T-helper 2 cell treated with Interferon-gamma antibody and Interleukin-4, amounts not matched to agents 5 μg/mL and 100 μg/mL, for 36 hours (primary cell): ENCODE measurements around the gene MYL5.

Source experiments
- DNase-seq: peaks from one replicate; pipeline ENCODE4 v3.0.0; 2021; ENCODE audit warnings: low spot score
- H3K27ac Mint-ChIP-seq: one replicate; pipeline ENCODE4 v1.8.0; 2021; ENCODE audit warnings: mild to moderate bottlenecking, mixed read lengths
- H3K27me3 Mint-ChIP-seq: one replicate; pipeline ENCODE4 v1.8.0; 2021; ENCODE audit warnings: low read depth, mixed read lengths
- H3K36me3 Mint-ChIP-seq: one replicate; pipeline ENCODE4 v1.8.0; 2021; ENCODE audit warnings: low read depth, mixed read lengths
- H3K4me1 Mint-ChIP-seq: one replicate; pipeline ENCODE4 v1.8.0; 2021; ENCODE audit warnings: low read depth, mixed read lengths
- H3K4me3 Mint-ChIP-seq: one replicate; pipeline ENCODE4 v1.8.0; 2022; ENCODE audit warnings: mild to moderate bottlenecking, moderate library complexity, mixed read lengths
- H3K9me3 Mint-ChIP-seq: one replicate; pipeline ENCODE4 v1.8.0; 2021; ENCODE audit warnings: mixed read lengths

MYL5 gene

DNA sequence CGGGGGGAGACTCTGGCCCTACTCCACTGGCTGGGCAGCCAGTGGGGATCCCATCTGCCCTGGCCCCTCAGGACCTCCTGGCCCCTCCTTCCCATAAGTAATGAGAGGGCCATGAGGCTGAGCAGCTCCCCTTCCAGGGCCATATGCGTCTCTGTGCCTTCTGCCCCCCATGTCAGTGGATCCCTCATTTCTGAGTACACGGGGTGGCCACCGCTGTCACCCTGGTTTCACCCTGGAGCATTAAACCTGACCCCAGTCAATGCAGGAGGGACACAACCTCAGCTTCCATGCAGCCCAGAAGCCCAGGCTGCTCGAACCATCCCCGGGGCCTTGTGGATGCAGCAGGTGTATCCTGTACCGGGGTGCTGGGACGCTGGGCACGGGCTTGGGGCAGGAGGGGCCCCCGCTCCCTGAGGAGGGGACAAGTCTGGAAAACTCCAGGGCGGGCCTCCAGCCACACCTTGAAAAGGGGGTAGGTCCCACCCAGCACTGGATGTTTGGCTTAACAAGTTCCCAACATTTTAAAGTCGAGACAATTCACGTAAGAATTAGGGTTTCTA is 24.5 kb upstream of the MYL5 start:
- H3K4me3 Mint-ChIP-seq = no peak overlapping the region
- H3K27me3 Mint-ChIP-seq = no peaks in the 10 kb centered on the region
- no peaks in the 10 kb centered on the region for H3K36me3 Mint-ChIP-seq
- H3K4me1 Mint-ChIP-seq = no peaks in the 10 kb centered on the region
- DNase-seq = no peak
- no peak overlapping the region for H3K27ac Mint-ChIP-seq
- H3K9me3 Mint-ChIP-seq = peaks cover 6% of the 10 kb centered on the region

DNA sequence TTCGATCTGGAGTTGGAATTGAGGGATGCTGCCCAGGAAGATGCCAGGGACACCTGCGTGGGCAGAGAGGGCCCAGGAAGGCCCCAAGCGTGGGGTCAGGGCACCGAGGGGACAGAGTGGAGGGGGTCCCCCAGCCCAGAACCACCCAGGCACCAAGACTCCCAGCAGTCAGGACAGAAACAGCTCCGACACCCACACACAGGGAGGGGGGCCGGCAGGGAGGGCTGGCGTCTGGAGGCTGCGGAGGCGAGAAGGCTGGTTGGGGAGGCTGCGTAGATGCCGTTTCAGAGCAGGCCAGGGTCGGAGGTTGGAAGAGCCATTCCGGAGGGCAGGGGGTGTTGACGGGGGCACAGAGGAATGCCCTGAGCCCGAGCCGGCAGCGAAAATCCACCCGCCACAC is 23.9 kb upstream of the MYL5 start:
- no peak overlapping the region for H3K27ac Mint-ChIP-seq
- H3K4me1 Mint-ChIP-seq = no peaks in the 10 kb centered on the region
- H3K36me3 Mint-ChIP-seq = no peaks in the 10 kb centered on the region
- peaks cover 3% of the 10 kb centered on the region for H3K9me3 Mint-ChIP-seq
- H3K4me3 Mint-ChIP-seq = no peak overlapping the region
- DNase-seq = no peak
- H3K27me3 Mint-ChIP-seq = no peaks in the 10 kb centered on the region

DNA sequence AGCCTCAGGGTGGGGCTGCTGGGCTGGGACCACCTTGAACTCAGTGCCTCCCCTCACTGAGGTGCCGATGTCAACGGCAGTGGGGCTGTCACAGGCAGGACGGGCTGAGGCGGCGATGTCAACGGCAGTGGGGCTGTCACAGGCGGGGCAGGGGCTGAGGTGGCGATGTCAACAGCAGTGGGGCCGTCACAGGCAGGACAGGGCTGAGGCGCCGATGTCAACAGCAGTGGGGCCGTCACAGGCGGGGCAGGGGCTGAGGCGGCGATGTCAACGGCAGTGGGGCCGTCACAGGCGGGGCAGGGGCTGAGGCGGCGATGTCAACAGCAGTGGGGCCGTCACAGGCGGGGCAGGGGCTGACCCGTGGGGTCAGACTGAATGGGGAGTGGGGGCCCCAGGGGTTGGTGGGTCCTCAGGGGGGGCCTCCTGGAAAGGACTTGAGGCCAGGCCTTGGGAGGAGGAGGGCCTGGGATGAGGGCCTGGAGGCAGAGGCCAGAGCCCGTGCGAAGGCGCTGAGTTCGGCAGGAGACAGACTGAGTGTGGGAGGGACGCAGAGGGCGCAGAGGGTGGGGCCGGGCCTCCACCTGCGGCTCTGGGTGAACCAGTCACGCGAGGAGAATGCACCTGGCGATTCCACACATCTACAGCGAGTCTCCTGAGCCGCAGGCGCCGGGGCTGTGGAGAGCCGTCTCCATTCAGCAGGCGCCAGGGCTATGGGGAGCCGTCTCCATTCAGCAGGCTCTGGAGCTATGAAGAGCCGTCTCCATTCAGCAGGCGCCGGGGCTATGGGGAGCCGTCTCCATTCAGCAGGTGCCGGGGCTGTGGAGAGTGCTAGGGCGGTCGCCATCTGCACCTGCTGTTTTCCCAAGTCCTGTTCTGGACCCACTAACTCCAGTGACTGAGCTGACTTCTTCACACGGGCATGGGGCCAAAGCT is 23.1 kb upstream of the MYL5 start:
- DNase-seq = no peak
- no peaks in the 10 kb centered on the region for H3K9me3 Mint-ChIP-seq
- no peaks in the 10 kb centered on the region for H3K4me1 Mint-ChIP-seq
- H3K4me3 Mint-ChIP-seq = no peak overlapping the region
- no peaks in the 10 kb centered on the region for H3K36me3 Mint-ChIP-seq
- H3K27ac Mint-ChIP-seq = no peak overlapping the region
- H3K27me3 Mint-ChIP-seq = no peaks in the 10 kb centered on the region

DNA sequence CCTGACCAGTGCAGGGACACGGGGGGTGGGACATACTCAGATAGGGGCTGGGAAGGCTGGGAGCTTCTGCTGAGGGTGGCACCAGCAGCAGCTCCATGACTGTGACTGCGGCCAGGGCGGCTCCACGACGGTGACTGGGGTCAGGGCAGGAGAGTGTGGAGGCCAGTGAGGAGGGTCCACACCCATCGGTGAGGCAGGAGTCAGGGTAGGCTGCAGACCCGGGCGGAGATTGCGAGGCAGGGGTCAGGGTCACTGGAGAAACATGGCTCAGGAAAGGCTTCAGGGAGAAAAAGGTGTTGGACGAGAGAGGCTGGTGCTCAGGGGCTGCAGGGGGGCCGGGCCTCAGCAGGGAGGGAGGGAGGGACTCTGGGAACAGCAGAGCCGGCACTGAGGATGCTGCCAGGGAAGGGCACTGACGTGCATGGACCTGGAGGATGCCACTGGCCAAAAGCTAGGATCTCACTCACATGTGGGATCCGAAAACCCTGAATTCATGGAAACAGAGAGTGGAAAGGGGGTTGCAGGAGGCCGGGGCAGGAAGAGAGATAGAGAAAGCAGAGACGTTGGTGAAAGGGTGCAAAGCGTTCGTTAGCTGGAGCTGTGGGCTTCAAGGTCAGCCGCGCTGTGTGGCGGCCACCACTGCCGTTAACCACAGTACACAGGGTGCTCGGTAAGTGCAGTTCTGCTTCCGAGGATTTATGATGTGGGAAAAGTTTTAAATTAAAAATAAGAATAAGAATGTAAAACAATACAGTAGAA is 22.3 kb upstream of the MYL5 start:
- Mint-ChIP-seq H3K36me3 (no peaks in the 10 kb centered on the region), H3K4me3 (no peak overlapping the region), H3K27ac (no peak overlapping the region), H3K4me1 (no peaks in the 10 kb centered on the region), H3K9me3 (no peaks in the 10 kb centered on the region), H3K27me3 (no peaks in the 10 kb centered on the region)
- no peak for DNase-seq

DNA sequence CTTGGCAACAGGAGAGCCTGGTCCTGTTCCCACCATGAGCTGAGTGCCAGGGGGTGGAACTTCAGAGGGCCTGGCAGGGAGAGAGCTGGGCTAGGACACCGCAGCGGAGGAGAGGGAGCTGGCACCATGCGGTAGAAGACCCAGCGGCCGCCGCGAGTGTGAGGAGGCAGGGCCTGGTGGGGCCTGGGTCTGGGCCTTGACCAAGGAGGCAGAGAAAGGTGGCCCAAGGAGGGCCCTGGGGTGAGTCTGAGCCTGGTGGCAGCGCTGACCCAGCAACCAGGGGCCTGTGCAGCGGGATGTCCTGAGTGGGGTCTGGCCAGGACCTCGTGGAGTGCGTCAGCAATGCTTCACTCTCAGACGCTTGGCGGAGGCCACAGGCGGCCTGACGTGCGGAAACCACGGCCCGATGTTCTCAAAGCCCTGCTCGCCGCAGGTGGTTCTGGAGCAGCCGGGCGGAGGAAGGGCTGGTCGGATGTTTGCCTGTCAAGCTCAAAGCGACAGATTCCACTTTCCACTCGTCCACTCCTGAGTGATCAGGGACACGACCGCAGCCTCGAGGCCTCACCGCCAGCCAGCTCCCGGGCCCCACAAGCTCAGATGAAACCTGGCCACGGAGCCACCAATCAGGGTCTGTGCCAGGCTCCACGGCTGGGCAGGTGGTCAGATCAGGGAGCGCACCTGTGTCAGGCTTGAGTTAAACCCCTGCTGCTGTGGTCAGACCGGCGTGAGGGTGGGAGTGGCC is 21.1 kb upstream of the MYL5 start:
- no peaks in the 10 kb centered on the region for H3K27me3 Mint-ChIP-seq
- no peaks in the 10 kb centered on the region for H3K4me1 Mint-ChIP-seq
- no peaks in the 10 kb centered on the region for H3K9me3 Mint-ChIP-seq
- no peak for DNase-seq
- H3K4me3 Mint-ChIP-seq = no peak overlapping the region
- H3K36me3 Mint-ChIP-seq = no peaks in the 10 kb centered on the region
- no peak overlapping the region for H3K27ac Mint-ChIP-seq

DNA sequence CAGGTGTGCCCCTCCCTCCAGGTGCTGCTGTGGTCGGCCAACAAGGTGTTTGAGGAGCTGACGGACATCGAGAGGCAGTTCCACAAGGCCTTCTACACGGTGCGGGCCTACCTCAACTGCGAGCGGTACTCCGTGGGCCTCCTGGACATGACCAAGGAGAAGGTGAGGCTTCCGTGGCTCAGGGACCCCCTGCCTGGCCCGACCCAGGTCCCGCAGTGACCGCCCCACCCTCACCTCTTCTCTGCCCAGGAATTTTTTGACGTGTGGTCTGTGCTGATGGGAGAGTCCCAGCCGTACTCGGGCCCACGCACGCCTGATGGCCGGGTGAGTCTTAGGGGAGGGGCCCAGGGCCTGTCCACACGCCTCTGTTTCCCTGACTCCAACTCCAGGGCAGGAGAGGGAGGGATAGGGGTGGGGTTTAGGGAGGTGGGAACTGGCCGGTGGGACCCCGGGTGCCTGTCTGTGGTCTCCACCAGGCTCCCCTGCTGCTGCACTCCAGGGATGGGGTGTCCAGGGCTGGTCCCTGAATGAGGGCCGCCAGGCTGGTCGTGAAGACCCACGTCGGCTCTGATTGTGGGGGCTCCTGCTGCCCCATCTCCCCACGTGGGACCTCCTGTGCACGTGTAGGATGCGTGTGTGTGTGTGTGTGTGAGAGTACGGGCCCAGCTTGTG is 20.4 kb upstream of the MYL5 start:
- Mint-ChIP-seq H3K4me1 (no peaks in the 10 kb centered on the region), H3K27ac (no peak overlapping the region), H3K36me3 (no peaks in the 10 kb centered on the region), H3K27me3 (no peaks in the 10 kb centered on the region), H3K4me3 (no peak overlapping the region), H3K9me3 (no peaks in the 10 kb centered on the region)
- DNase-seq = no peak

DNA sequence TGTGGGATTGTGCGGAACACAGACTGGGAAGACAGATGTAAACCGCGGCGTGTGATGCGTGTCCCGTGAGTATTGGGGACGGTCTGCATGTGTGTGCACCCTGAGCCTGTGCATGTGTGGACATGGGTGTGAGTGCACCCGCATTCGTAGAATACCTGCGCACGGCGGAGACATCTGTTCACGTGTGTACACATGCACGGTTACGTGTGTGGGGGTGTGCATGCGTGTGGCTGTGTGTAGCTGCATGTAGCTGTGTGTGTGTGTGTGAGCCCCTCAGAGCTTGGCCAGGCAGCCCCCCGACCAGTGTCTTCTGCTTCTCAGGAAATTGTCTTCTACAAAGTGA is 19.9 kb upstream of the MYL5 start:
- DNase-seq = no peak
- Mint-ChIP-seq H3K4me1 (no peaks in the 10 kb centered on the region), H3K9me3 (no peaks in the 10 kb centered on the region)

DNA sequence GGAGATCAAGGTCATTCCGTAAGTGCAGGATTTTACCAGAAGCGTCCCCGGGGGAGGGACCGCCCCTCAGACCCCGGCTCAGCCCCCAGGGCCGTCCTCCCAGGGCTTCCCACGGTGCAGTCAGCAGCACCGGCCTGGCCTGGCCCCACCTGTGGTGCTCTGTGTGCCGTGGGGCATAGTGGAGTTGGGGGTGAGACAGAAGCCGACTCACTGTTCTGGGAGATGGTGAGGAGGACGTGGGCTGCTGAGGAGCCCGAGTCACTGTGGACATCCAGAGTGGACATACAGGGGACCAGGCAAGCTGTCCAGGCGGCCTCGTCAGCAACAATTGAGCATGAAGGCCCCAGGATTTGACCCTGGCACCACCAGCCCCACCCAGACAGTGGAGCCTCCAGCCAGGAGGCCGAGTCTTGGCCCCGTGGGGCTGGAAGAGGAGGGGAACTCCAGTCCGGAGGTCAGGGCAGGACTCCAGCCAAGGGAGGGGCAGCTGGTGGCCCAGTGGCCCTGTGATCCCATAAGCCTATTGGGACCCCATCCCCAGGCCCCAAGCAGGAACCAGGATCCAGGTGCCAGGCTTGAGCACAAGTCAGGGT is 19.4 kb upstream of the MYL5 start:
- no peak overlapping the region for H3K27ac Mint-ChIP-seq
- no peak overlapping the region for H3K4me3 Mint-ChIP-seq
- no peaks in the 10 kb centered on the region for H3K4me1 Mint-ChIP-seq
- peaks cover 3% of the 10 kb centered on the region for H3K9me3 Mint-ChIP-seq
- no peak for DNase-seq
- no peaks in the 10 kb centered on the region for H3K36me3 Mint-ChIP-seq
- H3K27me3 Mint-ChIP-seq = no peaks in the 10 kb centered on the region

More for the DNA sequence above, 19.9 kb upstream of the MYL5 start:
- no peaks in the 10 kb centered on the region for H3K36me3 Mint-ChIP-seq
- H3K4me3 Mint-ChIP-seq = no peak overlapping the region
- H3K27me3 Mint-ChIP-seq = no peaks in the 10 kb centered on the region
- no peak overlapping the region for H3K27ac Mint-ChIP-seq

DNA sequence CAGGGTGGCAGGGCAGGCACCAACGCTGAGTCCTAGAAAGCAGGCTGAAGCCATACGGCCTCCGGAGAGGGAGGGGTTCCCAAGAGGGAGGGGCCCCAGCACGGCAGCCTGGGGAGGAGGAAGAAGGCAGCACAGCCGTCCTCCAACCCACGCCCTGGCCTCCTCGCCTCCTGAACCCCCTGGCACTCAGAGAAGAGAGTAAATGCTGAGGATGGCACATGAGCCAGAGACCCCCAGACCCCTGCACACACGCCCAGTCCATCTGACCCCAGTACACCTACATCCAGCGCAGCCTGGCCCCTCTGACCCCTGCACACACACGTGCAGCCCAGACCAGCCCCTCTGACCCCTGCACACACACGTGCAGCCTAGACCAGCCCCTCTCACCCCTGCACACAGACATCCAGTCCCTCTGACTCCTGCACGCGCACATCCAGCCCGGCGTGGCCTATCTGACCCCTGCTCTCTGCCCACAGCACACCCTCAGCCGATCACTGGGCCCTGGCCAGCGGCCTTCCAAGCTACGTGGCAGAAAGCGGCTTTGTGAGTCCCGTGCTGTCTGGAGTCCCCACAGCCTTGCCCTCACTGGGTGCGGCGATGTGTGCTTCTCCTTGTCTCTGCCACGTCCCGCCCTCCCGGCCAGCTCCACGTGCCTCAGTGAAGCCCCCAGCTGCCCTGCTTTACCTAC is 18.7 kb upstream of the MYL5 start:
- no peak overlapping the region for H3K4me3 Mint-ChIP-seq
- H3K9me3 Mint-ChIP-seq = peaks cover 5% of the 10 kb centered on the region
- no peaks in the 10 kb centered on the region for H3K36me3 Mint-ChIP-seq
- no peaks in the 10 kb centered on the region for H3K4me1 Mint-ChIP-seq
- no peak overlapping the region for H3K27ac Mint-ChIP-seq
- DNase-seq = no peak
- no peaks in the 10 kb centered on the region for H3K27me3 Mint-ChIP-seq

DNA sequence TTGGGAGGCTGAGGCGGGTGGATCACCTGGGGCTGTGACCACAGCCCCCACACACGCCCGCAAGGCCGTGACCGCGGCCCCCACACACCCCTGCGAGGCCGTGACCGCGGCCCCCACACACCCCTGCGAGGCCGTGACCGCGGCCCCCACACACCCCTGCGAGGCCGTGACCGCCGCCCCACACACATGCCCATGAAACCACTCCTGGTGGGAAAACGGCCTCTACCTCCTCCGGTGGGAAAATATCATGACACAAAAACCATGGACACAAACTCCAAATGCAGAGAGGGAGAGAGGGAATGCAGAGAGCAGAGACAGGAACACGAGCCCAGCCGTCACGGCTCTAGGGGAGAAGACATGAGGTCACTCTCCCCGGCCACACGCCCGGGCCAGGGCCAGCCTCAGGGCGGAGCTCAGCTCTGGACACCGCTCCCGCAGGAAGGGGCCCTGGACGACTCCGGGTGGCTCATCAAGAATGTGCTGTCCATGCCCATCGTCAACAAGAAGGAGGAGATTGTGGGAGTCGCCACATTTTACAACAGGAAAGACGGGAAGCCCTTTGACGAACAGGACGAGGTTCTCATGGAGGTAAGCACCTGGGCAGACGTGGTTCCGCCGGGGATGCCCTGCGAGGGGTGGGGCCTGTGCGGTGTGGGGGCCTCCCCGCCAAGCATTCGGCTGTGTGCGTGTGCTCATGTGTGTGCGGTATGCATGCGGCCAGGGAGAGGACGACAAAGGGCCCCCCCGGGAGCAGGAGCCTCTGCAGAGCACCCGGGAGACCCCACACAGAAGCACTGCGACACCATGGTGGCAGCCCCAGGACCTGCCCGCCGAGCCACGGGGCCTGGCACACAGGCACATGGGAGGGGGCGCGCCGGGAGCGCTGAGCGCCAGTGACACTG is 17.7 kb upstream of the MYL5 start:
- H3K4me3 Mint-ChIP-seq = no peak overlapping the region
- no peaks in the 10 kb centered on the region for H3K4me1 Mint-ChIP-seq
- H3K27me3 Mint-ChIP-seq = no peaks in the 10 kb centered on the region
- peaks cover 5% of the 10 kb centered on the region for H3K9me3 Mint-ChIP-seq
- DNase-seq = no peak
- no peak overlapping the region for H3K27ac Mint-ChIP-seq
- H3K36me3 Mint-ChIP-seq = peaks cover 3% of the 10 kb centered on the region

DNA sequence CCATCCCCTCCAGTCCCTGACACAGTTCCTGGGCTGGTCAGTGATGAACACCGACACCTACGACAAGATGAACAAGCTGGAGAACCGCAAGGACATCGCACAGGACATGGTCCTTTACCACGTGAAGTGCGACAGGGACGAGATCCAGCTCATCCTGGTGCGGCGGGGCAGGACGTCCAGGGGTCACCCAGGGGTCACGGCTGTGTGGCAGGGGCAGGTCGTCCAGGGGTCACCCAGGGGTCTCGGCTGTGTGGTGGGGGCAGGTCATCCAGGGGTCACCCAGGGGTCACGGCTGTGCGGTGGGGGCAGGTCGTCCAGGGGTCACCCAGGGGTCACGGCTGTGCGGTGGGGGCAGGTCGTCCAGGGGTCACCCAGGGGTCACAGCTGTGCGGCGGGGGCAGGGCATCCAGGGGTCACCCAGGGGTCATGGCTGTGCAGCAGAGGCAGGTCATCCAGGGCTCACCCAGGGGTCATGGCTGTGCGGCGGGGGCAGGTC is 17.0 kb upstream of the MYL5 start:
- Mint-ChIP-seq H3K36me3 (peaks cover 3% of the 10 kb centered on the region), H3K9me3 (peaks cover 5% of the 10 kb centered on the region), H3K4me1 (no peaks in the 10 kb centered on the region), H3K27ac (no peak overlapping the region), H3K27me3 (no peaks in the 10 kb centered on the region), H3K4me3 (no peak overlapping the region)
- no peak for DNase-seq
